NCI-H1930 (cell line): ENCODE data around the gene AP1B1.
"Not testable (repeated sequence)": the region's sequence is repeated elsewhere in the genome, so short reads cannot be mapped to it uniquely, and the experiment has no call there.

Source experiments
- DNase-seq, 2 experiments: peaks; one replicate each; lab custom pipeline; 2025; lab: John Stamatoyannopoulos, UW

AP1B1 gene

DNA sequence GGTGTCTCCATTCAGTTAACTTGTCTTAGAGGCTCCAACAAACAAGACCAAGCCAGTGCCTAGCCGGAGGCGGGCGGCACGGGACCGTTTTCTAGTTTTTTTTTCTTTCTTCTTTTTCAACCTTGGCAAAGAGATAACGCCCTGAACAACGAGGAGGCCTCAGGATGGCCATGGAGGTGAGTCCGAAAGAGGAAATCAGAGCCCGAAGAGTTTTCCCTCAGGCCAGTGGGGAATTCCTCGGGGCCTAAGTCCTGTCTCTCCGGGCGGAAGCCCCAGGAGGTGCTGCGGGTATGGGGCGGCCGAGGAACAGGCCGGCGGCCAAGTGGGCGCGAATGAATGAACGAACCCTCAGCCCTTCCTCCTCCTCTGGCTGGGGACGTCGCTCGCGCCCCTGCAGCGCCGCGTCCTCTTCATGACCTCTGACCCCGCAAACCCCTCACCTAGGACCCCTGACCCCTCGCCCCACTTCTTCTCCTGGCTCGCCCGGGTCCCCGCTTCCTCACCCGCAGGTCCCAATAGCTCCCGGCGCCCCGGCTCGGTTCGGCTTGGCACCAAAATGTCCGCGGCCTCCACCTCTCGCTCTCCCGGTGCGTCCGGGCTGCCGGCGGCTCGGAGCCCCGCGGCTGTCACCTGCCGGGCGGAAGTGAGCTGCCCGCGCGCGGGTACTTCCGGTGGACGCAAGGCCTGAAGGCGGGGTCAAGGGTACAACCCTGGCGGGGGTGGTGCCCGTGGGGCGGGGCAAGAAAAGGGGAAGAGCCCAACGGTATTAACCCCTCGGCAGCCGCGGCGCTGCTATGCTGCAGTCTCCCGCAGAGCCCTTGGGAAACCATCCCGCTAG lies at the start of gene AP1B1:
Gene AP1B1, minus strand, starts transcription at position 650 of the 838 bp plus-strand sequence. CDS start 21,327 bp downstream, outside the sequence.
- DNase-seq: peak; percentile 93 to 96

- no peak for DNase-seq
Observed at GRCh38 chr22:29435236-29436136, 47.1 kb upstream of the AP1B1 start.

DNA sequence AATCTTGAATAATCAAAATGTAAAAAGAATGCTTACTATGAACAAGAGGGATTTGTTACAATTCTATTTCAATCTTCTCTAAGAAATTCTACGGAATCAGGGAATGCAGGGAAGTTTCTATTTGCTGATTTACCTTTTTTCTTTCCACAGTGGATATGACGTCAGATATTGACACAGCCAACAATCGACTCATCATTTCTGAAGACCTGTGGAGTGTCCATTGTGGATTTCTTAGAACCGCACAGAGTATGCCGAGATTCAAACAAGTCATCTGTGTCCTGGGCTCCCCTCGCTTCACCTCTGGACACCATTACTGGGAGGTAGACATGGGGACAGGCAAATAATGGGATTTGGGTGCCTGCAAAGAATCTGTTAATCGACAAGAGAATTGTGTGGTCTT lies 45.9 kb upstream of the AP1B1 start:
- no peak for DNase-seq

DNA sequence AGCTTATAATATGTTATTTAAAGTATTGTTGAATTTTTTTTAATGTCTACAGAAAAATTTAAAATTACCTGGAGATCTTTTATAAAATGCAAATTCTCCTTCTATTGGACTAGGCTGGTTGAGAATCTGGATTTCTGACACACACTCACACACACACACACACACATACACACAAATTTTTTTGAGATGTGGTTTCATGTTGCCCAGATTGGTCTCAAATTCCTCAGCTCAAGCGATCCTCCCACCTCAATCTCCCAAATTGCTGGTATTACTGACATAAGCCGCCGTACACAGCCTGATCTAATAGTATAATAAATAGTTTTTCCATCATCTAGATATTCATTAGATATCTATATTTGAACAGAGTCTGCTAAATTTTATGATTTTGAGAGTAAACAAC lies 45.5 kb upstream of the AP1B1 start:
- no peak for DNase-seq

DNA sequence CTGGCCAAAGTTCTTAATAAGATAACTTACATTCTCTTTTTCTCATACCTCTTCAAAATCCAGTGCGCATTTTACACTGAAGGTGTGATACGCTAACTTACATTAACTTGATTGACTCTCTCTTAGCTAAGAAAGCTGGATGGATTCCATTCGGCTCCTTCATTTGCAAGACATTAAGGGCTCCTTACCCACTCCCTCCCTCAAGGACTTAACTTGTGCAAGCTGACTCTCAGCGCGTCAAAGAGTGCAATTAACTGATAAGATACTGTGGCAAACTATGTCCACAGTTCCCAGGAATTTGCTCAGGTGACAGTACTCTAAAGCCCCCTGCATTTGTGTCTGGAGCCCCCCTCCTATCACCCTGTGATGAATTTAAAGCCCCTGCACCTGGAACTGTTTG lies 43.6 kb upstream of the AP1B1 start:
- no peak for DNase-seq

DNA sequence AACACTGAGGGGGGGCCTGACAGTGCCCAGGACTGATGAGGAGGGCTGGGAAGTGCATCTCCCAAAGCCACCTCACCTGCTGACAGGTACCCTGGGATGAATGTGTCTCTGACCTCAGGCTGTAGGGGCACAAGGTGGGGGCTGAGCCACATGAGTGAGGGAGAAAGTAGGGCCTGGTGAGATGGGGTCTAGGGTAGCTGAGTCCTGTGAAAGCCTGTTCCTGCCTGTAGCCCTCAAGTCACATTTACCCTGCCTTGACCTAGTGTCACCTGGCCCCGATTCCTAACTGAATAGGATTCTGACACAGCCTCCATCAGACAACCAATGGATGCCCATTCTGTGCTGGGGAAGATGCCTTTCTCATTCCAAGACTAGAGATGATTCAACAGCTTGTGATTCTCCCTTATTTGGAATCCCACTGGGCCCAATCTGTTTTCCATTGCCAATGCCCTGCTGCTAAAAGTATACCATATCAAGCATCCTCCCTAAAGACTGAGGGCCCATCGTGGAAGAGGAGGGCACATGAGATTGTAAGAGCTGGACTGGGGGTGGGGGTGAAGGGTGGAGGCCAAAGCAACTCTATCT lies 38.9 kb upstream of the AP1B1 start:
- no peak for DNase-seq

DNA sequence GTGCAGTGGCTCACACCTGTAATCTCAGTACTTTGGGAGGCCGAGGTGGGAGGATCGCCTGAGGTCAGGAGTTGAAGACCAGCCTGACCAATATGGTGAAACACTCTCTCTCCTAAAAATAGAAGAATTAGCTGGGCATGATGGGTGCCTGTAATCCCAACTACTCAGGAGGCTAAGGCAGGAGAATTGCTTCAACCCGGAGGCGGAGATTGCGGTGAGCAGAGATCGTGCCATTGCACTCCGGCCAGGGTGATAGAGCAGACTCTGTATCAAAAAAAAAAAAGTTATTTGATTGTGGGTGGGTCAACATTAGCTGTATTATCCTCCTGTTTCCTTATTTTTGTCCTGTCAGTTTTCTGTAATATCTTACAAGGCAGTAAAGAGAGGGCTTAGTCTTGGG lies 38.1 kb upstream of the AP1B1 start:
- DNase-seq: no peak

- DNase-seq: not testable (repeated sequence)
Observed at GRCh38 chr22:29418704-29419103, 30.3 kb upstream of the AP1B1 start.

- DNase-seq: not testable (repeated sequence)
Observed at GRCh38 chr22:29414951-29415591, 26.7 kb upstream of the AP1B1 start.

DNA sequence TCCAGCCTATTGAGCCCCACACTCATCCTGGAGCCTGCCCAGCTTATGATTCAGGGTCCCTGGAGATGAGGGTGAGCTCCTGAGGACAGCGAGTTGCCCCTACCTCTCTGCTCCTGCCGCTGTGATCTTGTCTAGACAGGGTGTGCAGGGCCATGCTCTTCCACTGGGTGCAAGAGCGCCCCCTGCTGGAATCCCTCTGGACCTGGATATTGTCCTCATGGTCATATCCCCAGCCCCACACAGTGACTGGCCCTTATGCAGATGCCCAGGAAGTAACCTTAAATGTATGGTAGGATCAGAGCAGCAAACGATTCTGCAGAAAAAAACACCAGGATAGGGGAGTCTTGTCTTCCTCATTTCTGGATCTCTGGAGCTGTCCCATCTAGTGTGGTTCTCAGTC lies 24.4 kb upstream of the AP1B1 start:
- DNase-seq: not testable (repeated sequence)

DNA sequence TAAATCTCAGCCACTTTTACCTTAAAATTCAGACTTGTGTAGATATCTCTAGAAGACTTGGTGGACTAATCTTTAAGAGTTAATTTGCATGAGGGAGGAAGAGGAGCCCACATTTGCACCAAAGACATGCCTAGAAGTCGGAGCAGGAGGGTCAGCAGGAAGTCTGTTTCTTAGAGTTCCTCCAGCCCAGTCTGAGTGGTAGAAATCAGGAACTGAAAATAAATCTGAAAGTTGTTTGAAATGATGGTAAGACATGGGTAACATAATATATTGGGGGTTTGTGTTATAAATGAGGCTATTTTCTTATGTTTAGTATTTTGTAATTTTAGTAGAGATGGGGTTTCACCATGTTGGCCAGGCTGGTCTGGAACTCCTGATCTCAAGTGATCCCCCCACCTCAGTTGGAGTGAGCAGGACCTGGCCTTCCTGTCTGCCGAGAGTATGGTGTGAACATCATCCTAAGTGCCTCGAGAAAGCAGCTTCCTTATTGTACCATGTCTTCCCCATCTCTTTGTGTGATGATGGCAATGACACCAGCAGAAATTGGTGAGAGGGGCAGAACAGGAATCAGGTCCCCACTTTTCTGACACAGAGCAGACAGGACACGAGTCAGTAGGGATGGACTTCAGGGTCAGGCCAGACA lies 23.3 kb upstream of the AP1B1 start:
- not testable (repeated sequence) for DNase-seq

DNA sequence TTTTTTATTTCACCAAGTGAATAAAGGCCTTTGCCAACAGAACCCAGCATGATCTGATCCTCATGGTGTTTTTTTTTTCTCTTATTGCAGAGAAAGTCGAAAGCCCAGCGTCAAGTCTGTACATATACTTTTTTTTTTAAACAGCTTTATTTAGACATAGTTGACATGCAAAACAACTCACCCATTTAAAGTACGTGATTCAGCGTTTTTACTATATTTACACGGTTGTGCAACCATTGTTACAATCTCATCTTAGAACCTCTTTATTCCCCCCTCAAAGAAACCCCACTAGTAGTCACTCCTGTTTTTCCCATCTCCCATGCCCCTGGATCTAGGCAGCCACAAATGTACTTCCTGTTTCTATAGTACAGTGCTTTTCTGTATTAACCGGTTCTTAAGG lies 20.6 kb upstream of the AP1B1 start:
- DNase-seq: no peak

- DNase-seq: not testable (repeated sequence)
Observed at GRCh38 chr22:29401538-29401937, 13.2 kb upstream of the AP1B1 start.

DNA sequence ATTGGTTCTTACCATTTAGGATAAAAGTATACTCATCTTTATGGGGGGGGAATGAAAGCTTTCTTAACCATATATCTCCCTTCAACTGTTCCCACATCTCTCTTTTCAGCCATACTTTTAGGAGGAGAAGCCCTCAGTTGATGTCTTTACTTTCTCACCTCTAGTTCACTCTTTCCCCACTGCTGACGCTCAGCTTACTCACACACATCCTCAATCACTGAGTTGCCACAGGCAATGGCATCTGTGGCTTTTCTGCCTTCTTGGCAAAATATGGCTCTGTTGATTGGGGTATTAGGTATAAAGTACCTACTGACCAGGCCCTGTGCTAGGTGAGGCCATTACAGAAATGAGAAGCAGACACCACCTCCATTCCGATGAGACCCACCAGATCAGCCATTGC lies 12.2 kb upstream of the AP1B1 start:
- DNase-seq: no peak

- no peak for DNase-seq
Observed at GRCh38 chr22:29397791-29398190, 9.4 kb upstream of the AP1B1 start.

DNA sequence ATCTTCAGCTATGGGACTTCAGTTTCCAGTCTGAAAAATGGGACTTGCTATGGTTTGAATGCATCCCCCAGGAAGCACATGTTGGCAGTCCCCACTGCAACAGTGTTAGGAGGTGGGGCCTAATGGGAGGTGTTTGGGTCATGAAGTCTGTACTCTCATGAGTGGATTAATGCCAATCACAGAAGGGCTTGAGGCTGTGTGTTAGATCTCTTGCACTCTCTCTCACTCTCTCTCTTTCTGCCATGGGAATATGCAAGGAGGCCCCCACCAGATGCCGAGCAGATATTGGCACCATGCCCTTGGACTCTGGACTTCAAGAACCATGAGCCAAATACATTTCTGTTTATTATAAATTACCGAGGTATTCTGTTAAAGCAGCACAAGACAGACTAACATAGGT lies 7.8 kb upstream of the AP1B1 start:
- DNase-seq: no peak

DNA sequence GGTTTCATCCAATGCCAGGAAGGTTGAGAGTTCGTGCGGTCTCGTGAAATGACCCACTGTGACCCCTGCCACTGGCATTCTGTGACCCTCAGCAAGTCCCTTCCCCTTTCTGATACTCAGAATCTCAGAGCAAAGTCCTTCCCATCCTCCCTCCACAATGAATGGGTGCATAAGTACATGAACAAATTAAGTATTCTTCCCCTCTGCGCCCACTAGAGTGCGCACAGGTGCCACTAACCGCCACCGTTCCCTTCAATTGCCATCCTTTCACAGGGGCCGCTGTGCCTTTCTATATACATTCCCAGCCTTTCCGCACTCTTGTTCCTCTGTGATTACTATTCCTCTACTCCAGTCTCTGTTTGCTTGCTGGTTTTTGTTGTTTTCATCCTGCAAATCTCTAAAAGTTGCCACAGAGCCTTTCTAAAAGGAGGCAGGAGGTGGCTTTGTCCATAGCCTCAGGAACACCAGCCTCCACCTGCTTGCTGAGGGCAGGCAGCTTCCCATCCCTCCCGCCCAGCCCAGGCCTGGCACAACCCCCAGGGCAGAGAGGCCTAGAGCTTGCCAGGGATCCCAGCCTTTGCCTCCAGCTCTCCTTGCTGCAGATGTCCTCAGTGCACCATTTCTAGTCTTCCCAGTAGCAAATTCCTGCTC lies 6.7 kb upstream of the AP1B1 start:
- DNase-seq: peak; percentile 65 to 72

DNA sequence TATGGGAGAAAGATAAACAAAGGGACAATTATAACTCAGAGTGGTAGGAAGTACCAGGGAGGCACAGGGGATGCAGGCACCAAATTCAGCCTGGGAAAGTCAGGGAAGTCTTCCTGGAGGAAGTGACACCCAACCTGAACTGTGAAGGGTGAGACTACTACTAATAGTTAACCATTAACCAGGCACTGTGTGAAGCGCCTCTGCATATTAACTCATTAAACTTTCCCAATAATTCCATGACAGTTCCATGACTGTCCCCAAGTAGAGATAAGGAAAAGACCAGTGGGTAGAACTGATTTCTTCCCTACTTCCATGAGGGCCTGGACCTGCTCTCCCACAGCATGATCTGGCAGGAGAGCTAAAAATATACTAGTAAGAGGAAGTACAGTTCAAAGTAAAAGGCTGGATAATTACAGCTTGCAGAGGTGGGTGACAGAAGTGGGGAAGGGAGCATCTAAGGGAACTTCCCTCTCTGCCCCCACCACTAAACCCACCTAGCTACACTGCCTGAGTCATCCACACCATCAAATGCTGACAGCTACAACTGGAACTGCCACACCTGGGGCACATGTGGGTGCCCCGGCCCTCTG lies 4.7 kb upstream of the AP1B1 start:
- DNase-seq: no peak

- DNase-seq: no peak
Observed at GRCh38 chr22:29391546-29391945, 3.2 kb upstream of the AP1B1 start.

- no peak for DNase-seq
Observed at GRCh38 chr22:29390270-29390669, 1.9 kb upstream of the AP1B1 start.

DNA sequence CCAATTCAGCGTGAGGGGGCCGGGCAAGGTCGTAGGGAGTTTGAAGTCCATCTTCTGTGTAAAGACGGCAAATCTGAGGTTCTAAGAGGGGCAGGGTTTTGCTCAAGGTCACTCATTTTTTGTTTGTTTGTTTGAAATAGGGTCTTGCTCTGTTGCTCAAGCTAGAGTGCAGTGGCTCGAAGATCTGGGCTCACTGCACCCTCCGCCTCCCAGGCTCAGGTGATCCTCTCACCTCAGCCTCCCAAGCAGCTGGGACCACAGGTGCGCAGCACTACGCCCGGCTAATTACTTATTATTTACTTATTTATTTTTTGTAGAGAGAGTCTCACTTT lies 355 bp upstream of the AP1B1 start:
- DNase-seq: no peak
